Dendritic cell treated with granulocyte-macrophage colony-stimulating factor and Interleukin-4, amounts not matched to agents 40 ng/mL and 50 ng/mL, for 4 days (primary cell): ENCODE results near the gene GLOD5.

Source experiments
- H3K27ac Mint-ChIP-seq: one replicate; pipeline ENCODE4 v1.8.0; 2022; ENCODE audit warnings: mild to moderate bottlenecking, mixed read lengths
- H3K27me3 Mint-ChIP-seq: one replicate; pipeline ENCODE4 v1.8.0; 2022; ENCODE audit warnings: mild to moderate bottlenecking, mixed read lengths
- H3K36me3 Mint-ChIP-seq: one replicate; pipeline ENCODE4 v1.8.0; 2022; ENCODE audit warnings: low read depth, mixed read lengths
- H3K4me1 Mint-ChIP-seq: one replicate; pipeline ENCODE4 v1.8.0; 2022; ENCODE audit warnings: low read depth, mixed read lengths
- H3K4me3 Mint-ChIP-seq: one replicate; pipeline ENCODE4 v1.8.0; 2022; ENCODE audit warnings: mild to moderate bottlenecking, moderate library complexity, mixed read lengths
- H3K9me3 Mint-ChIP-seq: one replicate; pipeline ENCODE4 v1.8.0; 2022; ENCODE audit warnings: mixed read lengths
- intact Hi-C: fragments of 100-400 bp; cut with micrococcal nuclease; formaldehyde crosslinking; loops from one replicate; pipeline ENCODE4 v1.15.0; 2022

The GLOD5 gene

DNA sequence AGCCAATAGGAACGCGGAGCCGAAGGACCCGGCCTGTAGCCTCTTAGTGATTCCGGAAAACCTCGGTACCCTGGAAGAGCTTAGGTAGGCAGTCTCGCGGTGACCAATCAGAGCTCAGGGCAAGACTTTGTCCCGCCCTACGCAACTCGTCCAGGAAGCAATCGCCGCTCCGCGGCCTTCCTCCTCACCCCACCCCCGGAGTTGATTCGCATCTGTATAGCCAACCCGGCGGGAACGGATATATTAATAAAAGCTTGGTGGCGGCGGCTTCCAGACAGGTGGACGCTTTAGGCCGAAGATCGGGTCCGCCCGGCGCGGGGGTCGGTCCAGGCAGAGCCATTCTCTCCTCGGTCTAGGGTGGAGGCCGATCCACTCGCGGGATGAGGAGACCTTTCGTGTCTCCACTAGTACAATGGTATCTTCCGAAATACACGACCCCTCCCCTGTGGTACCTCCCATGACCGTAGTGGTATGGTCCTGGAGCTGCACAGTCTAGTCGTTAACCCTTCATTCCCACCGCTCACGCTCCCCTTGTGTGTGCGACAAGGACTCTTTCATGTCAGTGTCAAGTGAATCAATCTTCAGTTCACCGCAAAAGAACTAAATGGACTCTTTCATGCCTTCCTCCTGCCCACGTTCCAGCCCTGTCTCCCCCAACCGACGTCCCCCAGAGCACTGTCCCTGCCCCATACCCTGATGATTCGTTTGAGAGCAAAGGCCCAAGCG lies 24.2 kb upstream of the GLOD5 start:
- intact Hi-C loops, result loop anchor here (1.0 to 2.0 kb wide), 2 partner anchors 41 to 63 kb away; partner anchors contain the start of gene SUV39H1

DNA sequence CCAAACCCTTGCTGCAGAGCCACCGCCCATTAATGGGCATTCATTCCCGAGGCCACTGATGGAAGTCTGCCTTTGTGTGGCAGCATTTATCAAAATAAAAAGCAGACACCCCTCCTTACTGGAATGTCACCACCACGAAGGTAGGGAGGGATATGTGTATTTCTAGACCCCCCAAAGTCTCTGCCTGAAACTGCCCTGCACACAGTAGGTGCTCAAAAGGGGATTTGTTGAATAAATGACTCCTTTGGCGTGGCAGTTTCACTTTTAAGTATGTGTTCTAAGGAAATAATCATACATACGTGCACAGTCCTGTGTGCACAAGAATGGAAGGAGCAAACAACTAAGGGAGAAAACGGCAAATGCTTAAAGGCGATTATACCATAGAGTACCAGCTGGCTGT lies 23.6 kb upstream of the GLOD5 start:
- peaks cover 5% of the 10 kb centered on the region for H3K36me3 Mint-ChIP-seq
- intact Hi-C loops, result loop anchor here (1.0 to 2.0 kb wide), 2 partner anchors 42 to 63 kb away; partner anchors contain the start of gene SUV39H1
- peaks cover 13% of the 10 kb centered on the region for H3K4me1 Mint-ChIP-seq
- H3K27ac Mint-ChIP-seq, result peak overlapping the region; percentile 98
- peak overlapping the region; percentile 89 for H3K4me3 Mint-ChIP-seq
- H3K9me3 Mint-ChIP-seq, result no peaks in the 10 kb centered on the region
- no peaks in the 10 kb centered on the region for H3K27me3 Mint-ChIP-seq

More for the DNA sequence above, 24.2 kb upstream of the GLOD5 start:
- Mint-ChIP-seq H3K4me3 (peak overlapping the region; percentile 89), H3K36me3 (peaks cover 5% of the 10 kb centered on the region), H3K27ac (peak overlapping the region; percentile 98), H3K27me3 (no peaks in the 10 kb centered on the region), H3K9me3 (no peaks in the 10 kb centered on the region), H3K4me1 (peaks cover 13% of the 10 kb centered on the region)

DNA sequence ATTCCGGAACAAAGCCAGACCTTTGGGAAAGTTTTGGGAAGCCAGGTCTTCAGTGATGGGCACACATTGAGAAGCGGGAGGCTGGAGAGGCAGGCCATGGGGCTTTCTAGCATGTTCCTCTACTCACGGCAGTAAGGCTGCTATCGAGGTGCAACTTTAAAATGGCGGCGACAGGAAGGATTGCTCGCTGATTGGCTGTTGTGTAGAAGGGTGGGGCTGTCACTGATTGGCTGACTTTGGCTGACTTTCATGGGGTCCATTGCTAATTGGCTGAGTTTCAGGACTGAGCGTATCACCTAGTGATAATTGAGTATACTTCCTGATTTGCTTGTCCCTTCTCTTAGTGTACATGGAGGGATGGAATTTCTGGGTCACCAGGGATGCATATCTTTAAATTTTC lies 19.7 kb upstream of the GLOD5 start:
- Mint-ChIP-seq H3K36me3 (peaks cover 5% of the 10 kb centered on the region), H3K4me1 (peaks cover 15% of the 10 kb centered on the region), H3K27ac (no peak overlapping the region), H3K27me3 (no peaks in the 10 kb centered on the region), H3K4me3 (no peak overlapping the region), H3K9me3 (no peaks in the 10 kb centered on the region)
- intact Hi-C loops, result no loop called here

DNA sequence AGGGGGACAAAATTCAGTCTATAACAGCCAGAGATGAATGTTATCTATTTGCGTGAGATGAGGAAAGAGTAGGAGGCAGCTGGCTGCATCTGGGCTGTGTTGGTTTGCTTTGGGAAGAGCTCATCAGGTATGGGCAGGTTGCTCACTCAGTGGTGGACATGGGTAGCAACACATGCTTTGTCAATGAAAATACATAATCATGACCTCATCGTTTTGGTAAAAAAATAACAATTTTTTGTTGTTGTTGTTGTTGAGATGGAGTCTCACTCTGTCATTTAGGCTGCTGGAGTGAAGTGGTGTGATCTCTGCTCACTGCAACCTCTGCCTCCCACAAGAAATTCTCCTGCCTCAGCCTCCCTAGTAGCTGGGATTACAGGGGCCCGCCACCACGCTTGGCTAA lies 16.3 kb upstream of the GLOD5 start:
- Mint-ChIP-seq H3K27me3 (no peaks in the 10 kb centered on the region), H3K4me1 (peaks cover 9% of the 10 kb centered on the region), H3K36me3 (no peaks in the 10 kb centered on the region), H3K9me3 (no peaks in the 10 kb centered on the region), H3K4me3 (no peak overlapping the region), H3K27ac (no peak overlapping the region)
- intact Hi-C loops, result no loop called here

DNA sequence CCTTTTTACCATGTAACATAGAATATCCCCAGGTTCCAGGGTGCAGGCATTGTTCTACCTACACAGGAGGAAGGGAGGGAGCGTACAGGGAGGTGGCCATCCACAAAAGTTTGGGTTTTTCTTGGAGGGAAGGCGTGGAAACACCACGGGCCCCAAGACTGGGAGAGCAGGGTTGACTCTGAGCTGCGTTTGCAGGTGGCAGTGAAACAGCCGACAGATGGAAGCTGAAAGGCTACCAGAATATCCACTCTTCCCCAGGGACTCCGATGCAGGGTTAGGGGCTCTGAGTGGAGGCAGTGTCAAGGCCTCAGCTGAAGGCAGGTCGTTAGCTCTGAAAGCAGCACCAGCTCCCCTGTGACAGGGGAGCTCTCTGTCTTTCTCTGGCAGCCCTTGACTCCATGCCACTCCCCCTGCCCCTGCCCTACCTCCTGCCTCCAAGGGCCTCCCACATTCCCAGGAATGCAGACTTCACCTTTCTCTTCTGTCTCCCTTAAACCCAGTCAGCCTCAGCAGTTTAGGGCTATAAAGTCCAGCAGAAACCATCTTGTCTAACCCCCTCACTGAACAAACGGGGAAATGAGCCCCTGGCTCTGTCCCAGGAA lies 14.0 kb upstream of the GLOD5 start:
- Mint-ChIP-seq H3K27me3 (no peaks in the 10 kb centered on the region), H3K27ac (no peak overlapping the region), H3K4me3 (no peak overlapping the region), H3K4me1 (peaks cover 24% of the 10 kb centered on the region), H3K9me3 (no peaks in the 10 kb centered on the region), H3K36me3 (no peaks in the 10 kb centered on the region)
- intact Hi-C loops, result no loop called here

DNA sequence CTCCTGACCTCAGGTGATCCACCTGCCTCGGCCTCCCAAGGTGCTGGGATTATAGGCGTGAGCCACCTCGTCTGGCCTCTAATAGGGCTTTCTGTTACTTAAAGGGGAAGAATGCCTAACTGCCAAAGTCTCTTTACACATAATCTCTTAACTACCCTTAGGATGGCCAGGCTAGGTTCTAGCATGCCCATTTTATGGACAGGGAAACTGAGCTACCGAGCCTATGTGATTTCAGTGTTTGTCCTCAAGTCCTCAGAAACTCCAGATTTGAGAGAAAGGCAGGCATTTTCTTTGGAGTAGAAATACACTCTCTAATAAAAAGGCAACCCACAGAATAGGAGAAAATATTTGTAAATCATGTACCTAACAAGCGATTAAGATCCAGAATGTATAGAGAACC lies 12.4 kb upstream of the GLOD5 start:
- peaks cover 41% of the 10 kb centered on the region for H3K4me1 Mint-ChIP-seq
- H3K27ac Mint-ChIP-seq, result no peak overlapping the region
- H3K9me3 Mint-ChIP-seq, result no peaks in the 10 kb centered on the region
- intact Hi-C loops, result no loop called here
- no peaks in the 10 kb centered on the region for H3K27me3 Mint-ChIP-seq
- H3K4me3 Mint-ChIP-seq, result no peak overlapping the region
- H3K36me3 Mint-ChIP-seq, result no peaks in the 10 kb centered on the region

DNA sequence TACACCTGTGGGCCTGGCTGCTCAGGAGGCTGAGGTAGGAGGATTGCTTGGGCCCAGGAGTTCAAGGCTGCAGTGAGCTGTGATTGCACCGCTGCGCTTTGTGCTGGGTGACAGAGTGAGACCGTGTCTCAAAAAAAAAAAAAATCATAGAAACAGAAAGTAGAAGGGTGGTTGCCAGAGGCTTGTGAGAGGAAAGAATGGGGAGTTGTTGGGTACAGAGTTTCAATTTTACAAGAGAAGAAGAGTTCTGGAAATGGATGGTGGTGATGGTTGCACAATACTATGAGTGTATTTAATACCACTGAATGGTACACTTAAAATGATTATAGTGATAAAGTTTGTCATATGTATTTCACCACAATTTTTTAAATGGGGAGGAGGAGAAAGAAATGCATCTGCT lies 10.2 kb upstream of the GLOD5 start:
- H3K4me3 Mint-ChIP-seq, result no peak overlapping the region
- no peaks in the 10 kb centered on the region for H3K36me3 Mint-ChIP-seq
- peak overlapping the region; percentile 51 for H3K27ac Mint-ChIP-seq
- peaks cover 41% of the 10 kb centered on the region for H3K4me1 Mint-ChIP-seq
- H3K9me3 Mint-ChIP-seq, result no peaks in the 10 kb centered on the region
- intact Hi-C loops, result no loop called here
- H3K27me3 Mint-ChIP-seq, result no peaks in the 10 kb centered on the region

DNA sequence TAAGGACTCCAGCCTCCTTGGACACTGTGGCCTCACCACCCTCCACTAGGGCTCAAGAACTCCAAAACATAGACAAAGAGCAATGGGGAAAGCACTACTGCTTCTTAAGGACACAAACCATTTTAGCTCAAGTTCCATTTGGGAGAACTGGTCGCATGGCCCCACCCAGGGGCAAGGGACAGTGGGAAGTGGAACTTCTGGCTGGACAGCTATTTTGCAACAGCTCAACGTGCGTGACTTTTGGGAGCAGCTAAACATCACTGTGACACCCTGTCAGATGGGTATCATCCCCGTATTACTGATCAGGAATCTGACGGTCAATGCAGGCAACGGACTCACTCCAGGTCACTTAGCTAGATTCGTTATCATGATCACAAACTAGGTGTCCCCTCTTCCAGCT lies 9.0 kb upstream of the GLOD5 start:
- Mint-ChIP-seq H3K36me3 (no peaks in the 10 kb centered on the region), H3K4me1 (peaks cover 38% of the 10 kb centered on the region), H3K9me3 (no peaks in the 10 kb centered on the region), H3K27ac (peak overlapping the region; percentile 57), H3K4me3 (no peak overlapping the region), H3K27me3 (no peaks in the 10 kb centered on the region)
- intact Hi-C loops, result no loop called here

DNA sequence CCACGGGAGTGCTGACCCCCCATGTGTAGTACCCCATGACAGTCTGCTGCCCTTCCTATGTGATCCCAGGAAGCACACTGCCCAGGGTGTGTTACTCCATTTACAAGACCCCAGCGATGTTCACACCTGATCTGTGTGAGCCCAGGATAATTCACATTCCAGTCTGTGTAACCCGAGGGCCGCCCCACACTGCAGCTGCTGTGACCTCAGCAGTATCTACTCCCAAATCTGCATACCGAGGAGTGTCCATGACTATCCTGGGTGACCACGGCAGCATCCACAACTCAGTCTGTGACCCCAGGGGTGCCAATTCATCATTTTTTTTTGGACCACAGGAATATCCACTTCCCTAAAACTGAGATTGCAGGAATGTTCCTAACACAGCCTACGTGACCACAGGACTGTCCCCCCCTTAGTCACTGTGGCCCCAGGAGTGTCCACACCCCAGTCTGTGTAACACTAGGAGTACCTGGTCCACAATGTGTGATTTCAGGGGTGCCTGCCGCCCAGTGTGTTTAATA lies 7.8 kb upstream of the GLOD5 start:
- intact Hi-C loops, result no loop called here

DNA sequence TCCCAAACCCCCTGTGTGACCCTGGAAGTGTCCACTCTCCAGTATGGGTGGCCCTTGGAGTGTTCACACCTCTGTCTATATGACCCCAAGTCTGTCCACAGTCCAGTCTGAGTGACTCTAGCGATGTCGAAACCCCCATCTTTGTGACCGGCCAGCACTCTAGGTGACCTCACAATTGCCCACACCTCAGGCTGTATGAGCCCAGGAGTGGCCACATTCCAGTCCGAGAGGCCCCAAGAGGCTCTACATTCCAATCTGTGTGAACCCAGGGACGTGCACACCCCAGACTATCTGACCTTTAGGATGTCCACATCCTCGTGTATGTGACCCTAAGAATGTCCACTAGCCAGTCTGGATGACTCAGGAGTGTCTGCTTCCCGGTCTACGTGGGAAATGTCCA lies 7.3 kb upstream of the GLOD5 start:
- intact Hi-C loops, result no loop called here
- H3K9me3 Mint-ChIP-seq, result no peaks in the 10 kb centered on the region
- no peaks in the 10 kb centered on the region for H3K27me3 Mint-ChIP-seq
- H3K36me3 Mint-ChIP-seq, result no peaks in the 10 kb centered on the region
- peak overlapping the region; percentile 57 for H3K27ac Mint-ChIP-seq
- no peak overlapping the region for H3K4me3 Mint-ChIP-seq
- H3K4me1 Mint-ChIP-seq, result peaks cover 38% of the 10 kb centered on the region

More for the DNA sequence above, 7.8 kb upstream of the GLOD5 start:
- H3K9me3 Mint-ChIP-seq, result no peaks in the 10 kb centered on the region
- H3K4me1 Mint-ChIP-seq, result peaks cover 38% of the 10 kb centered on the region
- H3K36me3 Mint-ChIP-seq, result no peaks in the 10 kb centered on the region
- peak overlapping the region; percentile 57 for H3K27ac Mint-ChIP-seq
- H3K27me3 Mint-ChIP-seq, result no peaks in the 10 kb centered on the region
- H3K4me3 Mint-ChIP-seq, result no peak overlapping the region

DNA sequence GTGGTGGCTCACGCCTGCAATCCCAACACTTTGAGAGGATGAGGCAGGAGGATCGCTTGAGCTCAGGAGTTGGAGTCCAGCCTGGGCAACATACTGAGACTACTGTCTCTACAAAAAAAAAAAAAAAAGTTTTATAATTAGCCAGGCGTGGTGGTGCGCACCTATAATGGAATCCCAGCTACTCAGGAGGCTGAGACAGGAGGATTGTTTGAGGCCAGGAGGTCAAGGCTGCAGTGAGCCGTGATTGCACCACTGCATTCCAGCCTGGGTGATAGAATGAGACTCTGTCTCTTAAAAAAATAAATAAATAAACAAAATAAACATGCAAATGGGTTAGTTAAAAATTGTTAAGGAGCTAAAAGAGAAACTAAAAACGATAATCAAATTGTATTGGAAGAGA lies 7.7 kb downstream of the GLOD5 start:
- Mint-ChIP-seq H3K9me3 (no peaks in the 10 kb centered on the region), H3K4me1 (no peaks in the 10 kb centered on the region), H3K27ac (no peak overlapping the region), H3K27me3 (no peaks in the 10 kb centered on the region), H3K4me3 (no peak overlapping the region), H3K36me3 (no peaks in the 10 kb centered on the region)
- intact Hi-C loops, result no loop called here

DNA sequence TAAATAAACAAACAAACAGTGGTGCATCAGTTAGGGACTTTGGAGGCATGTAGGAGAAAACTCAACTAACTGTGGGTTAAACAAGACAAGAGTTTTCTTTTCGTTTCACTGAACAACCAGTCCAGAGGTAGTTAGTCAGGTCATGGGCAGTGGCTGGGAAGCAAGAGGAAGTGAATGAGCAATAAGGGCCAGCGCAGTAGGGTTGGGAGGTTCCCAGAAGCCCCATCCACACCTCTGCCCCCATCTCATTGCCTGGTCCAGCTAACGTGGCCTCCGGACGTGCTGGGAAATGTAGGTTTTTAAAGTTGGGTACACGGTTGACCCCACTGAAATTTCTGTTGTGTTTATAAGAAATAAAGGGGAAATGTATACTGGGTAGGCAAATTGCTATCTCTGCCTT lies 8.7 kb downstream of the GLOD5 start:
- intact Hi-C loops, result no loop called here
- Mint-ChIP-seq H3K36me3 (no peaks in the 10 kb centered on the region), H3K27me3 (peaks cover 2% of the 10 kb centered on the region), H3K27ac (no peak overlapping the region), H3K9me3 (no peaks in the 10 kb centered on the region), H3K4me3 (no peak overlapping the region), H3K4me1 (no peaks in the 10 kb centered on the region)

DNA sequence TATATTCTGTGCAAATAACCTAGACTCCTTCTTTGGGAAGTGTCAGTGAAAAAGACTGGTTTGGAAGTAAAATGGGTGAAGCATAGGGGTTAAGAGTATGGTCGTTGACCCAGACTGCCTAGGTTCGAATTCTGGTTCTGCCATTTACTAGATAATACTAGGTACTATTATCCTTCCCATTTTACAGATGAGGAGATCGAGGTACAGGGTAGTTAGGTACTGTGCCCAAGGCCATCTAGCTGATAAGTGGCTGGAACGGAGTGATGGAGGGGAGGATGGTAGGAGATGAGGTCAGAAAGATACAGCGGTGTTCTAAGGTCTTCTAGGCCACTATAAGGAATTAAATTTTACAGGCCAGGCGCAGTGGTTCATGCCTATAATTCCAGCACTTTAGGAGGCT lies 11.1 kb downstream of the GLOD5 start:
- no peak overlapping the region for H3K4me3 Mint-ChIP-seq
- intact Hi-C loops, result no loop called here
- no peaks in the 10 kb centered on the region for H3K9me3 Mint-ChIP-seq
- no peaks in the 10 kb centered on the region for H3K4me1 Mint-ChIP-seq
- H3K36me3 Mint-ChIP-seq, result no peaks in the 10 kb centered on the region
- peaks cover 2% of the 10 kb centered on the region for H3K27me3 Mint-ChIP-seq
- no peak overlapping the region for H3K27ac Mint-ChIP-seq

DNA sequence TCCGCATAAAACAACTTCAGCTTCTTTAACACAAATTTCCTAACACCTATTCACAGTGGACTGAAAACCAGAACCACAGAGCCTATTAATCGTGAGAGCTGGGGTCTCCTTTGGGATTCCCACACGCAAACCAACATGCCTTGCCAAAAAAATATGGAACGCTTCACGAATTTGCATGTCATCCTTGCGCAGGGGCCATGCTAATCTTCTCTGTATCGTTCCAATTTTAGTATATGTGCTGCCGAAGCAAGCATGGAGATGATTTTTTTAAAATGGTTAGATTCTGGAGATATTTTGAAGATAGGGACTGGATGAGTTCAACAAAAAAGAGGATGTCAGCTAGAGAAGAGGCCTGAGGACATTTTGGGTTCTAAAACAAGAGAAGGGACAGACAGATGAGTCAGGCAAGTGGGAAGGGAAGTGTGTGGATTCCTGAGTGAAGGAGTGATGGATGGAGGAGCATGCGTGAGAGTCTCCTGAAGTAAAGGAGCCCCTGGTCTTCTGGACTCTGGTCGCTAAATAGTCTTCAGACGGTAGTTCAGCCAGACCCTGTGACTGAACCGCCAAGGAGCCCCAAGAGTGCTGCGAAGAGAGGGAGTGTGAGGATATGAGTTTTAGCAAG lies 15.4 kb downstream of the GLOD5 start:
- Mint-ChIP-seq H3K27me3 (peaks cover 2% of the 10 kb centered on the region), H3K27ac (no peak overlapping the region)
- intact Hi-C loops, result no loop called here

More for the DNA sequence above, 15.4 kb downstream of the GLOD5 start:
- Mint-ChIP-seq H3K9me3 (no peaks in the 10 kb centered on the region), H3K4me1 (no peaks in the 10 kb centered on the region), H3K36me3 (no peaks in the 10 kb centered on the region), H3K4me3 (no peak overlapping the region)
